Measurements from ENCODE around the gene UBAC2.

Gene UBAC2

DNA sequence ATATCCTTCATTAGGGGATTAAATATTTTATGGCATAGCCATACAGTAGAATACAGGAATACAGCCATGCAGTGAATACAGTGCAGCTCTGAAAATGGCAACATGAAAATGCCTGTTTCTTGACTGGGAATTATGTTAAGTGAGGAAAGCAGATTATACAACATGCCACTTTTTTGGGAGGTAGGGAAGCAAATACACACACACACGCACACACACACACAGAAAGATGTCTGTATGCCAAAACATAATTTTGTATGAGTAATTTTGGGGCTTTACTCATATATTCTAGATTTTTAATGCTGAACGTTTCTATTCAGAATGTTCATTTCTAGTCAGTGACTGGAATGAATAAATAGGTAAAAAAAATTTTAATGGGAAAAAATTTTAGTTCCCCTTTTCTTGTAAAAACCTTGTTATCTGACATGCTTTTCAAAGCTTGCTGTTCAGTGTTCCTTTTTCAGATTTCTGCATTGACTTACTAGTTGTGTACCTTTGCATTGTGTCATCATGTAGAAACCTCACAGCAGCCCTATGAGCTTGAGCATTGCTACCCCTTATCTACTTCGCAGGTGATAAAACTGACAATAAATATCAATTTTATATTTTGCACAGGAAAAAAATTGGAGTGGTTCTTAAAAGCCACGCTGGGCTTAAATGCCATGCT, 98.7 kb downstream of the UBAC2 start:
- TF ChIP-seq ZNF70 (CRISPR knock-in tag; IDR thresholded peaks at IDR 0.05) (no peak), ZFP3 (CRISPR knock-in tag; IDR thresholded peaks at IDR 0.05) (no peak), TOX (CRISPR knock-in tag; IDR thresholded peaks at IDR 0.05; ENCODE audit: borderline replicate concordance) (no peak), TSHZ2 (CRISPR knock-in tag; IDR thresholded peaks at IDR 0.05) (no peak)
- no peak for ATAC-seq

GRCh38 chr13:99299920-99300341, 99.3 kb downstream of the UBAC2 start:
- no peak for ATAC-seq
- TF ChIP-seq, protein P1, sequence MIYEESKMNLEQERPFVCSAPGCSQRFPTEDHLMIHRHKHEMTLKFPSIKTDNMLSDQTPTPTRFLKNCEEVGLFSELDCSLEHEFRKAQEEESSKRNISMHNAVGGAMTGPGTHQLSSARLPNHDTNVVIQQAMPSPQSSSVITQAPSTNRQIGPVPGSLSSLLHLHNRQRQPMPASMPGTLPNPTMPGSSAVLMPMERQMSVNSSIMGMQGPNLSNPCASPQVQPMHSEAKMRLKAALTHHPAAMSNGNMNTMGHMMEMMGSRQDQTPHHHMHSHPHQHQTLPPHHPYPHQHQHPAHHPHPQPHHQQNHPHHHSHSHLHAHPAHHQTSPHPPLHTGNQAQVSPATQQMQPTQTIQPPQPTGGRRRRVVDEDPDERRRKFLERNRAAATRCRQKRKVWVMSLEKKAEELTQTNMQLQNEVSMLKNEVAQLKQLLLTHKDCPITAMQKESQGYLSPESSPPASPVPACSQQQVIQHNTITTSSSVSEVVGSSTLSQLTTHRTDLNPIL (CRISPR knock-in tag; IDR thresholded peaks at IDR 0.05; ENCODE audit: low read depth) = no peak
- TF ChIP-seq ZC3H10 (CRISPR knock-in tag; IDR thresholded peaks at IDR 0.05) = no peak
- TF ChIP-seq, protein P2, sequence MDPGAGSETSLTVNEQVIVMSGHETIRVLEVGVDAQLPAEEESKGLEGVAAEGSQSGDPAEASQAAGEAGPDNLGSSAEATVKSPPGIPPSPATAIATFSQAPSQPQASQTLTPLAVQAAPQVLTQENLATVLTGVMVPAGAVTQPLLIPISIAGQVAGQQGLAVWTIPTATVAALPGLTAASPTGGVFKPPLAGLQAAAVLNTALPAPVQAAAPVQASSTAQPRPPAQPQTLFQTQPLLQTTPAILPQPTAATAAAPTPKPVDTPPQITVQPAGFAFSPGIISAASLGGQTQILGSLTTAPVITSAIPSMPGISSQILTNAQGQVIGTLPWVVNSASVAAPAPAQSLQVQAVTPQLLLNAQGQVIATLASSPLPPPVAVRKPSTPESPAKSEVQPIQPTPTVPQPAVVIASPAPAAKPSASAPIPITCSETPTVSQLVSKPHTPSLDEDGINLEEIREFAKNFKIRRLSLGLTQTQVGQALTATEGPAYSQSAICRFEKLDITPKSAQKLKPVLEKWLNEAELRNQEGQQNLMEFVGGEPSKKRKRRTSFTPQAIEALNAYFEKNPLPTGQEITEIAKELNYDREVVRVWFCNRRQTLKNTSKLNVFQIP (CRISPR knock-in tag; IDR thresholded peaks at IDR 0.05; ENCODE audit: borderline replicate concordance, low read depth) = no peak

GRCh38 chr13:99301056-99301838, 100.6 kb downstream of the UBAC2 start:
- ATAC-seq = no peak
- TF ChIP-seq TOX (CRISPR knock-in tag; IDR thresholded peaks at IDR 0.05; ENCODE audit: borderline replicate concordance) (no peak), ZFP3 (CRISPR knock-in tag; IDR thresholded peaks at IDR 0.05) (no peak), SNAI2 (CRISPR knock-in tag; IDR thresholded peaks at IDR 0.05) (no peak), ZFP30 (CRISPR knock-in tag; IDR thresholded peaks at IDR 0.05) (no peak), OSR1 (CRISPR knock-in tag; IDR thresholded peaks at IDR 0.05) (no peak), TCF4 (CRISPR knock-in tag; IDR thresholded peaks at IDR 0.05; ENCODE audit: borderline replicate concordance) (no peak), BACH2 (CRISPR knock-in tag; IDR thresholded peaks at IDR 0.05; ENCODE audit: borderline replicate concordance) (no peak), ISL1 (CRISPR knock-in tag; IDR thresholded peaks at IDR 0.05) (no peak), TSHZ2 (CRISPR knock-in tag; IDR thresholded peaks at IDR 0.05) (no peak), ESRRG (CRISPR knock-in tag; IDR thresholded peaks at IDR 0.05) (no peak), RARB (CRISPR knock-in tag; IDR thresholded peaks at IDR 0.05) (no peak), ZC3H10 (CRISPR knock-in tag; IDR thresholded peaks at IDR 0.05) (no peak), GLIS3 (CRISPR knock-in tag; IDR thresholded peaks at IDR 0.05) (no peak), ZNF70 (CRISPR knock-in tag; IDR thresholded peaks at IDR 0.05) (no peak), ZNF565 (CRISPR knock-in tag; conservative IDR thresholded peaks at IDR 0.05; ENCODE audit: low read depth) (no peak)
- TF ChIP-seq, protein P3, sequence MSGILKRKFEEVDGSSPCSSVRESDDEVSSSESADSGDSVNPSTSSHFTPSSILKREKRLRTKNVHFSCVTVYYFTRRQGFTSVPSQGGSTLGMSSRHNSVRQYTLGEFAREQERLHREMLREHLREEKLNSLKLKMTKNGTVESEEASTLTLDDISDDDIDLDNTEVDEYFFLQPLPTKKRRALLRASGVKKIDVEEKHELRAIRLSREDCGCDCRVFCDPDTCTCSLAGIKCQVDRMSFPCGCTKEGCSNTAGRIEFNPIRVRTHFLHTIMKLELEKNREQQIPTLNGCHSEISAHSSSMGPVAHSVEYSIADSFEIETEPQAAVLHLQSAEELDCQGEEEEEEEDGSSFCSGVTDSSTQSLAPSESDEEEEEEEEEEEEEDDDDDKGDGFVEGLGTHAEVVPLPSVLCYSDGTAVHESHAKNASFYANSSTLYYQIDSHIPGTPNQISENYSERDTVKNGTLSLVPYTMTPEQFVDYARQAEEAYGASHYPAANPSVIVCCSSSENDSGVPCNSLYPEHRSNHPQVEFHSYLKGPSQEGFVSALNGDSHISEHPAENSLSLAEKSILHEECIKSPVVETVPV (CRISPR knock-in tag; IDR thresholded peaks at IDR 0.05) = no peak
